WTC11 (cell line): ENCODE data around the gene CDK12.

Experiments
- CTCF ChIP-seq: fragments of 200-600 bp; IDR thresholded peaks from 2 replicates; pipeline ENCODE4 v1.8.0; 2022; ENCODE audit warnings: antibody characterized with exemption
- FOXP4 ChIP-seq: sonication (generic); formaldehyde crosslinking; IDR thresholded peaks from 2 replicates; pipeline ENCODE4 v1.8.0; 2022; ENCODE audit warnings: mild to moderate bottlenecking, missing genetic modification reagents
- USF2 ChIP-seq: sonication (generic); formaldehyde crosslinking; IDR thresholded peaks from 2 replicates; pipeline ENCODE4 v1.8.1; 2023; ENCODE audit warnings: mild to moderate bottlenecking, missing genetic modification reagents, moderate library complexity

- TF ChIP-seq USF2 (CRISPR knock-in tag) (no peak), CTCF (no peak), FOXP4 (CRISPR knock-in tag) (no peak)
Observed at GRCh38 chr17:39541652-39542051, 80.4 kb downstream of the CDK12 start.
